ENCODE measurements around the gene CEBPZOS.
A peak's percentile ranks its signal among the peaks of the same experiment; 100 is the strongest.

CEBPZOS gene

GRCh38 chr2:37196320-37197195 is at the start of gene CEBPZOS:
CEBPZOS (plus strand) TSS chr2:37196496; CDS start chr2:37199705, 3,209 bp downstream.
- DNase-seq (ENCODE audit: low read depth), result no peak
- peak within 1 kb of the TSS; percentile 78 for H3K4me3 ChIP-seq (ENCODE audit: low read depth, low read length)

DNA sequence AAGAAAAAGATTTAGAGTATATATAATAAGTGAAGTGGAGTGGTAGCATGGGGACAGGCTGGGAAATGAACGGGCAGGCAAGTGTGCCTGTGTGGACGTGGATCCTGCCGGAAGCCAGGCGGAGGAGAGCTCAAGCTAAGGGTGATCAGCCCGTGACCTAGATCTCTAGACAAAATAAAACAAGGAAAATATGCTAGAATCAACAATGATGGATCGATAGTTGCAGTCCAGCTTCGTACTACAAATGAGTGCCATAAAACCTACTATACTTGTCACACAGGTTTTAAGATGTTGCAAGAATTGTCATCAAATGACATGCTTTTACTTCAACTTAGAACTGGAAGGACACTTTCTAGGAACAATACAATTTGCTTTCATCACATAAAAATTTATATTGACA is 48.0 kb upstream of the CEBPZOS start:
- DNase-seq (ENCODE audit: low read depth), result no peak
- H3K4me3 ChIP-seq (ENCODE audit: low read depth, low read length), result no peak overlapping the region

- DNase-seq (ENCODE audit: low read depth), result no peak
These were observed 46.5 kb upstream of the CEBPZOS start for GRCh38 chr2:37149626-37150322.

DNA sequence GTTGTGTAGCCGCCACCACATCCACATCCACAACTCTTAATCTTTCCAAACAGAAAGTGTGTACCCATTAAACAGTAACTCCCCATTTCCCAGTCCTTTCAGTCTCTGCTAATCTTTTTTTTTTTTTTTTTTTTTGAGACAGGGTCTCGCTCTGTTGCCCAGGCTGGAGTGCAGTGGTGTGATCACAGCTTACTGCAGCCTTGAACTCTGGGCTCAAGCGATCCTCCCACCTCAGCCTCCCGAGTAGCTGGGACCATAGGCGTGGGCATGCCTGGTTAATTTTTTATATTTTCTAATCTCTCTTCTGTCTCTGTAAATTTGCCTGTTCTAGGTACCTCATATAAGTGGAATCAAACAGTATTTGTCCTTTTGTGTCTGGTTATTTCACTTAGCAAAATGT is 43.1 kb upstream of the CEBPZOS start:
- no peak overlapping the region for H3K4me3 ChIP-seq (ENCODE audit: low read depth, low read length)
- DNase-seq (ENCODE audit: low read depth), result no peak

More at GRCh38 chr2:37149626-37150322, 46.5 kb upstream of the CEBPZOS start:
- no peak overlapping the region for H3K4me3 ChIP-seq (ENCODE audit: low read depth, low read length)

DNA sequence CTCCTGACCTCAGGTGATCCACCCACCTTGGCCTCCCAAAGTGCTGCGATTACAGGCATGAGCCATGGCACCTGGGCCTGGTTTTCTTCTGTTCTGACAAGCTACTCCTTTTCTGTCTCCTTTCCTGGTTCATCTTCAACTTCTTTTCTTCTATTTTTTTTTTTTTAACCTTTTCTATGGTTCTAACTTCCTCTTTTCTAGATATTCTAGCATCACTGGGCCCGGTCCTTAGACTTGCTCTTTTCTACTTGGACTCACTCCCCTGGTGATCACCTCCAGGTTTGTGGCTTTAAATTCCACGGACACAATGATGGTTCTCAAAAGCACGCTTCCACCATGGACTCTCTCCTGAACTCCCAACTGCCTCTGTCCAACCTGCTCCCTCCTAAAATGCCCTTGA is 41.5 kb upstream of the CEBPZOS start:
- no peak overlapping the region for H3K4me3 ChIP-seq (ENCODE audit: low read depth, low read length)
- DNase-seq (ENCODE audit: low read depth), result no peak

DNA sequence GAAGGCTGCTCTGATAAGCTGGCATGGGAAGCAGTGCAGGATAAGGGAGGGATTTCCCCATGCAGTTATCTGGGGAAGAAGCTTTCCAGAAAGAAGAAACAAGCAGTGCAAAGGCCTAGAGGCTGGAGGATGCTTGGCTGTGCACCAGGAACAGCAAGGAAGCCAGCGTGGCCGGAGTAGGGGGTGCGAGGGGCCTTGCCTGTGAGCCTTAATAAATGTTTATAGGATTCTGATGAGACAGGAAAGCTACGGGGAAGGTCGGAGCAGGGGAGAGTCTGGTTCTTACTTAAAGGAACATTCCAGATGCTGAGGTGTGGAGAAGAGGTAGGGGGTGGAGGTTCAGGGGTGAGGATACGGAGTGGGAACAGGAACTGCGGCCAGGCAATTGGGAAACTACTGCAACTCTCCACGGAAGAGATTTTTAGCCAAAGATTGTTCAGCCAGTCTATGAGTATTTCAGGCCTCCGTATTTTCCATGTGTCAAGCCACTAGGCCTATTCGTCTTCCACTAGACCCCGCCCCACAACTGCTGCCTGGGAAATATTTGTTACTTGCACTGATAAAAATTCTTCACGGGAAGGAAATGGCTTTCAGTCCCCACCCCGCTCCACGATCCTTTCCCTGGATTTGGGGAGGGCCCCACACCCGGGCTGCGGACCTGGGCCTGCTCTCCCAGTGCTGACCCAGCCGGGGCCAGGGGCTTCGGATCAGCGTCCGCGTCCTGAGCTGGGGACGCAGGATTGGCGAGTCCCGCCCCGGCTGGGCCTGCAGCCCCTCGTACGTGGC is 40.0 kb upstream of the CEBPZOS start:
- DNase-seq (ENCODE audit: low read depth), result peak; percentile 10
- H3K4me3 ChIP-seq (ENCODE audit: low read depth, low read length), result peak overlapping the region; percentile 63

GRCh38 chr2:37156857-37157714 is 39.2 kb upstream of the CEBPZOS start, which contains the start of gene EIF2AK2:
EIF2AK2 (minus strand) TSS chr2:37156980; CDS start chr2:37147806, 9,174 bp downstream.
- DNase-seq (ENCODE audit: low read depth), result peak; percentile 58
- H3K4me3 ChIP-seq (ENCODE audit: low read depth, low read length), result peak within 1 kb of the TSS; percentile 63

DNA sequence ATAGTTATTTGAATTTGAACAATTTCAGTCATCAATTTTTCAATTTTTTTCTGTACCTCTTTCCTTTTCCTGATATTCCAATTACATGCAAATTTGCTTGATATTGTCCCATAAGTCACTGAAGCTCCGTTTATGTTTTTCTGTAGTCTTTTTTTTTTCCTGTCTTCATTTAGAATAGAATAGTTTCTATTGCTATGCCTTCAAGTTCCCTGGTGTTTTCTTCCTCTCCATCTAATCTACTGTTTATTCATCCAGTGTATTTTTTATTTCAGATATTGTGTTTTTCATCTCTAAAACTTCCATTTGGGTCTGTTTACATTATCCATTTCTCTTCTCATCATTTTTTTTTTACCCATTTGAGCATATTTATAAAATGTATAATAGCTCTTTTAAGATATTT is 31.5 kb upstream of the CEBPZOS start:
- DNase-seq (ENCODE audit: low read depth), result no peak
- H3K4me3 ChIP-seq (ENCODE audit: low read depth, low read length), result no peak overlapping the region

DNA sequence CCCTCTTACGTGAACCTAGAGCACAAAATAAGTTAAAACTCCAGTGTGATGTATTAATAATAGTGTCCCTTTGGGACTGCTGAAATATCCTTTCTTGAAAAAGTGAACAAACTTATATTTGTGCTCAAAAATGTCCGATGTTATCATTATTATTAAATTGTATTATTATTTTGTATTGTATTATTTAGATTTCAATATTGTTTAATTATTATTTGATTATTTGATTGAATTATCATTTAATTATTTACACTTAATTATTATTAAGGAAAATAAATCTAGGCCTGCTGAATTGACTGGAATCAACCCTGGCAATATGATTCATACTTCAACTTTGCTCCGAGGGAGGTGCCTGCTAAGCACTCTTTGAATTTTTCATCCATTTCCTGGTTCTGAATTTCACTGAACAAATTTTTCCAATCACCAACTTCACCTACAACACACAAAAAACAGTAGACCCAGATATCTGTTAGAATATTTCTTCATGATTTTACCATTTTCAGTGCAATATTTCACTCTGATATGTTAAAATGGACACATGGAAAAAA is 28.6 kb upstream of the CEBPZOS start:
- DNase-seq (ENCODE audit: low read depth), result no peak

DNA sequence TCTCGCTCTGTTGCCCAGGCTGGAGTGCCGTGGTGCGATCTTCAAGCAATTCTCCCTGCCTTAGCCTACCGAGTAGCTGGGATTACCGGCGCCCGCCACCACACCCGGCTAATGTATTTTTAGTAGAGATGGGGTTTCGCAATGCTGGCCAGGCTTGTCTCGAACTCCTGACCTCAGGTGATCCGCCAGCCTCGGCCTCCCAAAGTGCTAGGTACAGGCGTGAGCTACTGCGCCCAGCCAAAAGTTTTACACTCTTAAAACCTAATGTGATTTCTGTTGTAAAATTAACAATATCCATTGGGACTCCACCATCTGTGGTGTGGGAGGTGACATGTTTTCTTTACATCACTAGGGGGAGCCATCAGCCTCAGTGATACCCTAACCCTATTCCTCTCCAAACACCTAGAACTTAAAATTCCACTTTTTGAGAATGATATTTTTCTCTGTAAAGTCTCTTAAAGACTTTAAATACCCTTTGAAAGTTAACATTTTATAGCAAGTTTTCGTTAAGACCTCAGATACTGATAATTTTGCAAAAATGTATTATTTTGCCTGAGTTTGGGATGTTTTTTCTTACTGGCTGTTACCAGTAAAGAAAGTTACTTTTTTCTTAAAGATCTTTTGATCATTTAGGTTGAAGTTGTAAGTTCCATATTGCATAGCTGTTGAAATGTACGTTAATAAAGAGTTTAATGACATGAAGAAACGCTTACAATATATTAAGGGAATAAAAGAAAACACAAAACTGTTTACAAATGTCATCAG is 27.9 kb upstream of the CEBPZOS start:
- no peak overlapping the region for H3K4me3 ChIP-seq (ENCODE audit: low read depth, low read length)
- no peak for DNase-seq (ENCODE audit: low read depth)

More for the DNA sequence above, 28.6 kb upstream of the CEBPZOS start:
- H3K4me3 ChIP-seq (ENCODE audit: low read depth, low read length), result no peak overlapping the region

DNA sequence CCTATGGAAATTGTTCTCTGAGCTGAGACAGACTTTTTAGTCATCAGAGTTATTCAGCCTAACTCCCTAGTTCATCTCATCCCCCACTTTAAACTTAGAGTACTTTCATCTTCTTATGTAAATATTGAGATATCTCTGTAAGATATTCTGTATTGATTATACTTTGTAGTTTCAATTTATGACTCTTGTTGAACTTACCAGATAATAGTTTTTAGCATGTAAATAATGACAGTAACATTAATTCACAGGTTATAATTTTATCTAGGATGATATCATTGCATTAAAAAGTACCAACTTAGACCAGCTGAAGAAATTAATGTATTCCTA is 24.7 kb upstream of the CEBPZOS start:
- H3K4me3 ChIP-seq (ENCODE audit: low read depth, low read length), result no peak overlapping the region
- DNase-seq (ENCODE audit: low read depth), result no peak

DNA sequence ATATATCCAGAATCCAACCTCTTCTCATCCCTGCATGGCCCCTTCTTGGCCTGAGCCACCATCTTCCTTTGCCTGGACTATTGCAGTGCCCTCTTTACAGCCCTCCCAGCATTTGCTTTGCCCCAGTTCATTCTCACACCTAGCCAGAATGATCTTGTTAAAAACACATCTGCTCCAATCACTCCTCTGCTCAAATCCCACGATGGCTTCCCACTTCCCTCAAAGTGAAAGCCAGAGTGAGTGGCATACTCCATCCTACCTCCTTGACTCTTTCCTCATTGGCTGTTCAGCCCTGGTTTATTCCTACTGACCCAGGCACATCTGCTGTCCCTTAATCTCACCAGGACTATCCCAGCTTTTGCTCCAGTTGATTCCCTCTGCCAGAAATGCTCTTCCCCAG is 22.6 kb upstream of the CEBPZOS start:
- DNase-seq (ENCODE audit: low read depth), result no peak
- H3K4me3 ChIP-seq (ENCODE audit: low read depth, low read length), result no peak overlapping the region

- peak; percentile 23 for DNase-seq (ENCODE audit: low read depth)
- no peak overlapping the region for H3K4me3 ChIP-seq (ENCODE audit: low read depth, low read length)
These were observed 16.2 kb upstream of the CEBPZOS start for GRCh38 chr2:37180006-37180639.

GRCh38 chr2:37180640-37181039 is 15.7 kb upstream of the CEBPZOS start:
- no peak overlapping the region for H3K4me3 ChIP-seq (ENCODE audit: low read depth, low read length)
- DNase-seq (ENCODE audit: low read depth), result no peak

GRCh38 chr2:37181726-37182684 is 14.3 kb upstream of the CEBPZOS start:
- H3K4me3 ChIP-seq (ENCODE audit: low read depth, low read length), result no peak overlapping the region
- DNase-seq (ENCODE audit: low read depth), result no peak

DNA sequence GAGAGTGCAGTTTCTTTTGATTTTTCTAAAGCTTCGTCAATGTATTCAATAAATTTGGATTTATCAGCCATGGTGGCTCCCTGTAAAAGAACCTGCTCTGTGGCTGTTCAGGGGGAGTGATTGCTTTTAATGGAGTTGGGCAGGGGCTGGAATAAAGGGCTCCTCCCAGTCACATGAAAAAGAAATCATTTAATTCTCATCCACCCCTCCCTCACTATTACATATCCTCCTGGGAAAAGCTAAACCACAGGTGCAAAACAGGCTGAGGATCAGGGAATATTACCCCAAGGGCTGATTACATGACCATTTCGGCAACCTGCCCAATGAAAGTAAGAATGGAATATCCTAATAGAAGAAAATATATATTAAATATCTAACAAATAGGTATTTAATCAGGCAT is 7.7 kb upstream of the CEBPZOS start, which contains the start of gene SULT6B1:
TSS of gene SULT6B1 (minus strand) at position 101 of the 400 bp plus-strand sequence. CDS start at position 71, 30 bp downstream.
- no peak for DNase-seq (ENCODE audit: low read depth)
- H3K4me3 ChIP-seq (ENCODE audit: low read depth, low read length), result no peak within 1 kb of the TSS
